ENCODE results near the gene CAGE1. TPM values are rescaled to one million over a fixed set of nuclear protein-coding genes. Genes with fewer than 3 reads are reported as not detected.

The CAGE1 gene
- total RNA-seq: 0.15 TPM in 1 of 2 replicates, not detected in the other

GRCh38 chr6:7389451-7390225, at the start of gene CAGE1, which contains the start of gene RIOK1:
Gene CAGE1, minus strand, starts transcription at chr6:7389742. Its CDS starts 2,569 bp downstream, at chr6:7387173.
Gene RIOK1, plus strand, starts transcription at chr6:7389808. Its CDS starts 195 bp downstream, at chr6:7390003.

GRCh38 chr6:7312616-7313504, 76.7 kb downstream of the CAGE1 start, which contains the start of gene SSR1:
Gene SSR1, minus strand, starts transcription at chr6:7313199. Its CDS starts 79 bp downstream, at chr6:7313120.

Other genes with a start within 250 kb of the CAGE1 start
- 79.9 and 116 TPM in 2 replicates for gene SSR1, start 76.5 kb downstream of the CAGE1 start, total RNA-seq
- gene RIOK1, start 66 bp upstream of the CAGE1 start, total RNA-seq: 19.8 and 23.7 TPM in 2 replicates
- under 0.01 and 0.46 TPM in 2 replicates for gene DSP, start 151.9 kb upstream of the CAGE1 start, total RNA-seq
- 15.6 and 26.3 TPM in 2 replicates for gene SNRNP48, start 200.5 kb upstream of the CAGE1 start, total RNA-seq